Measurements from ENCODE around the gene AOPEP.

Gene AOPEP

GRCh38 chr9:95075700-95076099 is 349.2 kb downstream of the AOPEP start:
- TF ChIP-seq CTCF (conservative IDR thresholded peaks at IDR 0.05; ENCODE audit: low read depth), result no peak
- CTCF ChIA-PET, result interaction anchor here (0.6 to 1.2 kb wide), 3 partner anchors 17 to 394 kb away, joined by 4 to 7 read pairs (median 6); no protein-coding TSS in a partner anchor
- peak overlapping the region; percentile 26 for H3K27ac ChIP-seq
- POLR2A ChIA-PET (ENCODE audit: low non-redundant PET), result no interaction called here
- DNase-seq (ENCODE audit: low spot score), result no peak

GRCh38 chr9:95076696-95077052 is 350.2 kb downstream of the AOPEP start:
- no peak for DNase-seq (ENCODE audit: low spot score)
- no peak for TF ChIP-seq CTCF (conservative IDR thresholded peaks at IDR 0.05; ENCODE audit: low read depth)
- H3K27ac ChIP-seq, result peak overlapping the region; percentile 62
- CTCF ChIA-PET, result no interaction called here
- POLR2A ChIA-PET (ENCODE audit: low non-redundant PET), result no interaction called here

- no peak for DNase-seq (ENCODE audit: low spot score)
- CTCF ChIA-PET, result interaction anchor here (0.6 kb wide), 1 partner anchor 382 kb away, joined by 3 read pairs; no protein-coding TSS in a partner anchor
- TF ChIP-seq CTCF (conservative IDR thresholded peaks at IDR 0.05; ENCODE audit: low read depth), result no peak
- peak overlapping the region; percentile 62 for H3K27ac ChIP-seq
- POLR2A ChIA-PET (ENCODE audit: low non-redundant PET), result no interaction called here
These were observed 350.7 kb downstream of the AOPEP start for GRCh38 chr9:95077053-95077765.

- no peak for TF ChIP-seq CTCF (conservative IDR thresholded peaks at IDR 0.05; ENCODE audit: low read depth)
- ChIA-PET POLR2A (ENCODE audit: low non-redundant PET) (no interaction called here), CTCF (no interaction called here)
- DNase-seq (ENCODE audit: low spot score), result no peak
- H3K27ac ChIP-seq, result peak overlapping the region; percentile 62
These were observed 351.4 kb downstream of the AOPEP start for GRCh38 chr9:95077766-95078370.

GRCh38 chr9:95078511-95078910 is 352.0 kb downstream of the AOPEP start:
- CTCF ChIA-PET, result no interaction called here
- POLR2A ChIA-PET (ENCODE audit: low non-redundant PET), result no interaction called here

GRCh38 chr9:95078939-95079338 is 352.4 kb downstream of the AOPEP start:
- TF ChIP-seq CTCF (conservative IDR thresholded peaks at IDR 0.05; ENCODE audit: low read depth), result no peak
- no peak for DNase-seq (ENCODE audit: low spot score)
- ChIA-PET POLR2A (ENCODE audit: low non-redundant PET) (no interaction called here), CTCF (no interaction called here)
- H3K27ac ChIP-seq, result peak overlapping the region; percentile 62

More at GRCh38 chr9:95078511-95078910, 352.0 kb downstream of the AOPEP start:
- no peak for DNase-seq (ENCODE audit: low spot score)
- TF ChIP-seq CTCF (conservative IDR thresholded peaks at IDR 0.05; ENCODE audit: low read depth), result no peak
- H3K27ac ChIP-seq, result peak overlapping the region; percentile 62
